ENCODE data around the gene PCGF6.

Gene PCGF6

GRCh38 chr10:103257812-103258211 is 93.1 kb downstream of the PCGF6 start:
- Histone ChIP-seq H3K4me1 (ENCODE audit: insufficient read depth, low read length) (no peaks in the 10 kb centered on the region; the same call in 1 of the 2 replicates), H3K9me3 (ENCODE audit: control insufficient read depth, insufficient read depth, low read length) (peaks cover 7% of the 10 kb centered on the region; the same call in 1 of the 2 replicates), H3K9ac (ENCODE audit: low read depth, low read length) (no peak overlapping the region), H3K36me3 (ENCODE audit: insufficient read depth, low read length) (no peaks in the 10 kb centered on the region)

GRCh38 chr10:103256613-103257012 is 94.3 kb downstream of the PCGF6 start:
- Histone ChIP-seq H3K9ac (ENCODE audit: low read depth, low read length) (no peak overlapping the region), H3K36me3 (ENCODE audit: insufficient read depth, low read length) (no peaks in the 10 kb centered on the region), H3K9me3 (ENCODE audit: control insufficient read depth, insufficient read depth, low read length) (peaks cover 7% of the 10 kb centered on the region; the same call in 1 of the 2 replicates), H3K4me1 (ENCODE audit: insufficient read depth, low read length) (no peaks in the 10 kb centered on the region; the same call in 1 of the 2 replicates)

- Histone ChIP-seq H3K9ac (ENCODE audit: low read depth, low read length) (no peak overlapping the region), H3K9me3 (ENCODE audit: control insufficient read depth, insufficient read depth, low read length) (peaks cover 3% of the 10 kb centered on the region; the same call in 1 of the 2 replicates), H3K36me3 (ENCODE audit: insufficient read depth, low read length) (no peaks in the 10 kb centered on the region), H3K4me1 (ENCODE audit: insufficient read depth, low read length) (no peaks in the 10 kb centered on the region; the same call in 1 of the 2 replicates)
Measured at GRCh38 chr10:103254538-103255325, 96.2 kb downstream of the PCGF6 start.

- Histone ChIP-seq H3K9me3 (ENCODE audit: control insufficient read depth, insufficient read depth, low read length) (no peaks in the 10 kb centered on the region), H3K4me1 (ENCODE audit: insufficient read depth, low read length) (no peaks in the 10 kb centered on the region; the same call in 1 of the 2 replicates), H3K36me3 (ENCODE audit: insufficient read depth, low read length) (no peaks in the 10 kb centered on the region), H3K9ac (ENCODE audit: low read depth, low read length) (no peak overlapping the region)
Measured at GRCh38 chr10:103254113-103254512, 96.8 kb downstream of the PCGF6 start.
